Caco-2 (cell line): Measurements from ENCODE around the gene CAMKMT. TPM values are rescaled to one million over a fixed set of nuclear protein-coding genes. Genes with fewer than 3 reads are reported as not detected.

Experiments
- BruUV-seq: library from RNA; stranded (reverse); fragments of 400-500 nt; replicated peaks from 2 replicates; lab custom pipeline; 2021; lab: Mats Ljungman, UMichigan
- CTCF ChIA-PET: fragments of 300-600 bp; sonication (Branson Sonifier 250); formaldehyde crosslinking; loops from one replicate; lab custom pipeline; 2022; ENCODE audit warnings: antibody characterized with exemption; lab: Charles Lee
- POLR2A ChIA-PET: fragments of 300-600 bp; sonication (Branson Sonifier 250); formaldehyde crosslinking; loops from one replicate; lab custom pipeline; 2022; ENCODE audit warnings: antibody characterized with exemption; lab: Charles Lee
- DNase-seq, 2 experiments: peaks; one replicate each; pipeline versions ENCODE4 v3.0.0 to v3.0.0-alpha.2; 2020 to 2022
- H3K27me3 ChIP-seq: replicated peaks from 2 replicates; pipeline ENCODE4 v1.6.0; 2011; ENCODE audit warnings: low read length; ENCODE audit not compliant: control insufficient read depth, insufficient read depth
- H3K36me3 ChIP-seq: 2 replicates; pipeline ENCODE4 v1.5.1; 2011; ENCODE audit warnings: low read length; ENCODE audit not compliant: control insufficient read depth, insufficient read depth
- H3K4me1 ChIP-seq: fragments of 250-450 bp; sonication (Bioruptor Pico); 2 replicates; pipeline ENCODE4 v1.5.1; 2020; ENCODE audit warnings: mild to moderate bottlenecking
- H3K4me3 ChIP-seq: 2 replicates; pipeline ENCODE4 v1.5.1; 2011; ENCODE audit warnings: low read depth, mild to moderate bottlenecking, control low read depth, low read length
- H3K9me3 ChIP-seq: fragments of 250-450 bp; sonication (Bioruptor Pico); 2 replicates; pipeline ENCODE4 v1.5.1; 2020; ENCODE audit warnings: mild to moderate bottlenecking, moderate library complexity
- H3K27ac Mint-ChIP-seq: one replicate; pipeline ENCODE4 v1.8.0; 2022; ENCODE audit warnings: mixed read lengths; ENCODE audit not compliant: unreplicated experiment
- H3K27me3 Mint-ChIP-seq: one replicate; pipeline ENCODE4 v1.8.0; 2022; ENCODE audit warnings: mixed read lengths; ENCODE audit not compliant: insufficient read depth, unreplicated experiment
- H3K36me3 Mint-ChIP-seq: one replicate; pipeline ENCODE4 v1.8.0; 2022; ENCODE audit warnings: mild to moderate bottlenecking, mixed read lengths; ENCODE audit not compliant: insufficient read depth, unreplicated experiment
- H3K4me1 Mint-ChIP-seq: one replicate; pipeline ENCODE4 v1.8.0; 2022; ENCODE audit warnings: low read depth, mixed read lengths; ENCODE audit not compliant: unreplicated experiment
- H3K4me3 Mint-ChIP-seq: one replicate; pipeline ENCODE4 v1.8.0; 2022; ENCODE audit warnings: mild to moderate bottlenecking, moderate library complexity, mixed read lengths; ENCODE audit not compliant: unreplicated experiment
- H3K9me3 Mint-ChIP-seq: one replicate; pipeline ENCODE4 v1.8.0; 2022; ENCODE audit warnings: mixed read lengths; ENCODE audit not compliant: unreplicated experiment
- intact Hi-C: fragments of 100-400 bp; cut with micrococcal nuclease; formaldehyde crosslinking; loops from one replicate; pipeline ENCODE4 v1.10.0; 2022; ENCODE audit not compliant: unreplicated experiment
- total RNA-seq: library from RNA; stranded (reverse); gene quantifications from 2 replicates; pipeline ENCODE4 v1.2.3, GENCODE V29; 2022
- TF ChIP-seq, protein P1 (sequence below), 2 experiments: fragments of 200-600 bp in 1 of 2; IDR thresholded peaks; 1 replicate in 1 of 2; 2 replicates in 1 of 2; pipeline versions ENCODE4 v1.5.1 to v1.8.0; 2011 to 2022; ENCODE audit warnings: antibody characterized with exemption in 1 of 2, control low read depth in 1 of 2, inconsistent platforms in 1 of 2, low read depth in 1 of 2, low read length in 1 of 2, mild to moderate bottlenecking in 1 of 2, moderate library complexity in 1 of 2; ENCODE audit not compliant: insufficient read depth in 1 of 2, severe bottlenecking in 1 of 2, unreplicated experiment in 1 of 2

The CAMKMT gene
- total RNA-seq, 1 experiment from 2014 or later: 25.2 TPM

DNA sequence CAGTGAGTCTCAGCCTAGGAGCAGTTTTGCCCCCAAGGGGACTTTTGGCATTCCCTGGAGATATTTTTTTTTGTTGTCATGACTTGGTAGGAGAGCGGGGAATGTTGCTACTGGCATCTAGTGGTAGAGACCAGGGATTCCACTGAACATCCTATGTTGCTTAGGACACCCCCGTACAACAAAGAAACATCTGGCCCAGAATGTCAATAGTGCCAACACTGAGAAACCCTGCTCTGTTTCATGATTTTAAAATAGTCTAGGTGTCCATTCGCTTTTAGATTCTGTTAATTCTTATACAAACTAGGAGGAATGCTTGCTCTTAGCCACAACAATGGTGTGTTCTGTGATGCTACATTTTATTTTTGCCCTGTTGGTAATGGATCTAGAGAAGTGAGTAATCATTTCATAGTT, 353.9 kb downstream of the CAMKMT start:
- BruUV-seq: no TSS peak
- Histone ChIP-seq H3K27me3 (no peaks in the 10 kb centered on the region), H3K36me3 (no peaks in the 10 kb centered on the region), H3K9me3 (no peaks in the 10 kb centered on the region), H3K4me1 (no peaks in the 10 kb centered on the region), H3K4me3 (no peak overlapping the region)
- ChIA-PET POLR2A (interaction anchor here (0.5 kb wide), 1 partner anchor 904 kb away, joined by 4 read pairs; no protein-coding TSS in a partner anchor), CTCF (interaction anchor here (2.2 kb wide), 1 partner anchor 236 kb away, joined by 14 read pairs; no protein-coding TSS in a partner anchor)
- Mint-ChIP-seq H3K9me3 (no peaks in the 10 kb centered on the region), H3K4me3 (no peak overlapping the region), H3K27ac (no peak overlapping the region), H3K36me3 (no peaks in the 10 kb centered on the region), H3K4me1 (no peaks in the 10 kb centered on the region), H3K27me3 (no peaks in the 10 kb centered on the region)
- intact Hi-C loops: loop anchor here (1.0 to 10.0 kb wide), 5 partner anchors 95 to 471 kb away; no protein-coding TSS in a partner anchor
- peak; percentile 44 to 55 for DNase-seq
- TF ChIP-seq, protein P1, sequence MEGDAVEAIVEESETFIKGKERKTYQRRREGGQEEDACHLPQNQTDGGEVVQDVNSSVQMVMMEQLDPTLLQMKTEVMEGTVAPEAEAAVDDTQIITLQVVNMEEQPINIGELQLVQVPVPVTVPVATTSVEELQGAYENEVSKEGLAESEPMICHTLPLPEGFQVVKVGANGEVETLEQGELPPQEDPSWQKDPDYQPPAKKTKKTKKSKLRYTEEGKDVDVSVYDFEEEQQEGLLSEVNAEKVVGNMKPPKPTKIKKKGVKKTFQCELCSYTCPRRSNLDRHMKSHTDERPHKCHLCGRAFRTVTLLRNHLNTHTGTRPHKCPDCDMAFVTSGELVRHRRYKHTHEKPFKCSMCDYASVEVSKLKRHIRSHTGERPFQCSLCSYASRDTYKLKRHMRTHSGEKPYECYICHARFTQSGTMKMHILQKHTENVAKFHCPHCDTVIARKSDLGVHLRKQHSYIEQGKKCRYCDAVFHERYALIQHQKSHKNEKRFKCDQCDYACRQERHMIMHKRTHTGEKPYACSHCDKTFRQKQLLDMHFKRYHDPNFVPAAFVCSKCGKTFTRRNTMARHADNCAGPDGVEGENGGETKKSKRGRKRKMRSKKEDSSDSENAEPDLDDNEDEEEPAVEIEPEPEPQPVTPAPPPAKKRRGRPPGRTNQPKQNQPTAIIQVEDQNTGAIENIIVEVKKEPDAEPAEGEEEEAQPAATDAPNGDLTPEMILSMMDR (IDR thresholded peaks at IDR 0.05; ENCODE audit: insufficient read depth in 1 of 2, low read depth in 1 of 2, low read length in 1 of 2, severe bottlenecking in 1 of 2, unreplicated experiment in 1 of 2): peak; percentile 51 to 58

DNA sequence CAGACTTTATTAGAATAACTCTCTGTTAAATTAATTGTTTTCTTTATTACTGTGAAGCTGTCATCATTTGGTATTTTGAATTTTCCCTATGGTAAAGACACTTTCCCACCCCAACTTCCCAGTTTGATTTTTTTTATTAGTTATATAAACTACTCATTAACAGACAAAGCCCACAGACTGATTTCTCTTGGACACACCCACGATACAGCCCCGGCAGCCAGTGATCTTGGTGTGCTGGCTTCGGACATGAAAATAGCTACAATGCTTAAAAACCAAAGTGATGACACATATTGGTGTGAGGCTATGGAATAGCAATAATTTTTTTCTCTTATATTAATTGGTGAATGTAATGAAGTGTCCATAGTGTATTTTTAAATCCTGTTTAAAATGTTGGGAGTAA, 354.4 kb downstream of the CAMKMT start:
- DNase-seq: no peak
- Histone ChIP-seq H3K36me3 (no peaks in the 10 kb centered on the region), H3K4me1 (no peaks in the 10 kb centered on the region), H3K9me3 (no peaks in the 10 kb centered on the region), H3K4me3 (no peak overlapping the region), H3K27me3 (no peaks in the 10 kb centered on the region)
- Mint-ChIP-seq H3K27ac (no peak overlapping the region), H3K4me3 (no peak overlapping the region), H3K36me3 (no peaks in the 10 kb centered on the region), H3K4me1 (no peaks in the 10 kb centered on the region), H3K27me3 (no peaks in the 10 kb centered on the region), H3K9me3 (no peaks in the 10 kb centered on the region)
- intact Hi-C loops: loop anchor here (5.0 to 10.0 kb wide), 3 partner anchors 151 to 471 kb away; no protein-coding TSS in a partner anchor
- POLR2A ChIA-PET: interaction anchor here (0.5 kb wide), 1 partner anchor 904 kb away, joined by 4 read pairs; no protein-coding TSS in a partner anchor
- TF ChIP-seq, protein P1 (IDR thresholded peaks at IDR 0.05; ENCODE audit: insufficient read depth in 1 of 2, low read depth in 1 of 2, low read length in 1 of 2, severe bottlenecking in 1 of 2, unreplicated experiment in 1 of 2): no peak
- BruUV-seq: no TSS peak
- CTCF ChIA-PET: no interaction called here

DNA sequence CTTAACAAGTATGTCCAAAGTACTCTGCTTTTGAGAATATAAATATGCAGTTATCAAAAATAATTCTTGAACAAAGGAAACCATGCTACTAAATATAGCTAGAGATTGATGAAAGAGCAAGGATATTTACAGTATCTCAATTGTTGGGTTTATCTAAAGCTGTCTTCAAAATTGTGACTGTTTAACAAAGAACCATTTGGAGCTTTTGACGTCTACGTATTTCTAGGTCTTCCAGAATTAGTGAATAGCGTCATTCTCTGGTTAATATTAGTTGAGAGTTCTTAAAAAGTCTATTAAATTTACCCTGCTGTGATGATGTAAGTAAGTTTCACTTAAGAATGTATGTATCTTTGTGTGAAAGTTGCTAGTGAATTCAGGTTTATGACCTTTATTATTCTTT, 356.7 kb downstream of the CAMKMT start:
- no peaks in the 10 kb centered on the region for H3K4me1 ChIP-seq
- no peaks in the 10 kb centered on the region for H3K9me3 ChIP-seq
- intact Hi-C loops: loop anchor here (5.0 to 10.0 kb wide), 3 partner anchors 154 to 474 kb away; no protein-coding TSS in a partner anchor
- Mint-ChIP-seq H3K4me3 (no peak overlapping the region), H3K4me1 (peaks cover under 1% of the 10 kb centered on the region), H3K27ac (no peak overlapping the region), H3K9me3 (no peaks in the 10 kb centered on the region), H3K27me3 (no peaks in the 10 kb centered on the region), H3K36me3 (no peaks in the 10 kb centered on the region)
- no peaks in the 10 kb centered on the region for H3K27me3 ChIP-seq
- H3K36me3 ChIP-seq: no peaks in the 10 kb centered on the region
- POLR2A ChIA-PET: no interaction called here
- H3K4me3 ChIP-seq: no peak overlapping the region
- no TSS peak for BruUV-seq
- DNase-seq: no peak
- TF ChIP-seq, protein P1 (IDR thresholded peaks at IDR 0.05; ENCODE audit: insufficient read depth in 1 of 2, low read depth in 1 of 2, low read length in 1 of 2, severe bottlenecking in 1 of 2, unreplicated experiment in 1 of 2): no peak
- CTCF ChIA-PET: interaction anchor here (0.6 to 1.9 kb wide), 2 partner anchors 12 to 239 kb away, joined by 3 to 10 read pairs; no protein-coding TSS in a partner anchor
